ENCODE measurements around the gene NCL.

NCL gene

GRCh38 chr2:231421051-231421580 is 43.2 kb downstream of the NCL start:
- DNase-seq (ENCODE audit: low spot score): no peak
- no peak for TF ChIP-seq CTCF (IDR thresholded peaks at IDR 0.05; ENCODE audit: extremely low read depth, missing control alignments)

GRCh38 chr2:231418820-231419640 is 45.3 kb downstream of the NCL start:
- no peak for TF ChIP-seq CTCF (IDR thresholded peaks at IDR 0.05; ENCODE audit: extremely low read depth, missing control alignments)

GRCh38 chr2:231415029-231415428 is 49.3 kb downstream of the NCL start:
- no peak for TF ChIP-seq CTCF (IDR thresholded peaks at IDR 0.05; ENCODE audit: extremely low read depth, missing control alignments)
- no peak for DNase-seq (ENCODE audit: low spot score)

More at GRCh38 chr2:231418820-231419640, 45.3 kb downstream of the NCL start:
- no peak for DNase-seq (ENCODE audit: low spot score)

- no peak for DNase-seq (ENCODE audit: low spot score)
- no peak for TF ChIP-seq CTCF (IDR thresholded peaks at IDR 0.05; ENCODE audit: extremely low read depth, missing control alignments)
Observed at GRCh38 chr2:231413921-231414476, 50.3 kb downstream of the NCL start.

DNA sequence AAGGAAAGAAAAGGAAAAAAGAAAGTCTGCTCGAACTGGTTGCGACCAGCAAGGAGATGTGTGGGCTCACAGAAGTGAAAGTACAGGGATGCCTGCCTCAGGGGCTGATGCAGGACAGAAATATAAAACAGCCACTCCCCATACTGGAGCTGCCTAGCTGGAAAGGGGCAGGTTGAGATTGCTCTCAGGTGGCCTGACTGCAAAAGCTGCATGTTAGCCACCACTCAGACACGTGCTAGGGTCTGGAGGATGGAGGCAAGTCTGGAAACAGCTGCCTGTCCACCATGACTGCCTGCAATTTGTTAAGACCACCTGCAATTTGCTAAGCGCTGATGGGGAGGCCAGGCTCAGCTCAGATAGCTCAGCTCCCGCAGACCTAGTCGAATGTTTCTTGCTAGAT is 50.8 kb downstream of the NCL start:
- DNase-seq (ENCODE audit: low spot score): no peak
- TF ChIP-seq CTCF (IDR thresholded peaks at IDR 0.05; ENCODE audit: extremely low read depth, missing control alignments): no peak

DNA sequence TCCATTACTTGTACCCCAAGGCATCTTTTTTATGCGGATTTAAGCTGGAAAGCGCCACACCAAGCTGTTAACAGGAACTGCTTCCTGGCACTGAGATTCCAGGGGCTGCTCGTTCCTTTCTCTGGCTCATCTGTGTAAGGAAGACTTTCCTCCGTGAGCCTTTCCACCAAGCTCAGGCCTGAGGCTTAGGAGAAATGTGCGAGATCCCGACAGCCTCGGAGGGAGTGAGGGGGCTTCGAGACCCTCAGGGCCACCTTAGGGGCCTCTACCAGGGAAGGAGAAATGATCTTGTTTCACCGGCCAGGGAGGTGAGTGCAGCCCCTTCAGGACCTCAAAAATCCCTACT is 51.7 kb downstream of the NCL start:
- no peak for DNase-seq (ENCODE audit: low spot score)
- no peak for TF ChIP-seq CTCF (IDR thresholded peaks at IDR 0.05; ENCODE audit: extremely low read depth, missing control alignments)

- TF ChIP-seq CTCF (IDR thresholded peaks at IDR 0.05; ENCODE audit: extremely low read depth, missing control alignments): peak; percentile 86
- peak; percentile 94 for DNase-seq (ENCODE audit: low spot score)
Observed at GRCh38 chr2:231411831-231412617, 52.3 kb downstream of the NCL start.
